ENCODE measurements around the gene PDGFD. TPM values are rescaled to one million over a fixed set of nuclear protein-coding genes. Genes with fewer than 3 reads are reported as not detected.

The PDGFD gene
- total RNA-seq, 1 donor from 2014 or later: 2.2 TPM

- H3K9me3 Mint-ChIP-seq (ENCODE audit: unreplicated experiment): no peaks in the 10 kb centered on the region
- H3K27me3 Mint-ChIP-seq (ENCODE audit: unreplicated experiment): peaks cover 3% of the 10 kb centered on the region
- H3K27ac Mint-ChIP-seq (ENCODE audit: unreplicated experiment): no peak overlapping the region
- H3K4me3 Mint-ChIP-seq (ENCODE audit: unreplicated experiment): no peak overlapping the region
- no peak for TF ChIP-seq CTCF (IDR thresholded peaks at IDR 0.05)
- no peaks in the 10 kb centered on the region for H3K4me1 Mint-ChIP-seq (ENCODE audit: unreplicated experiment)
- DNase-seq (ENCODE audit: extremely low spot score, unreplicated experiment): no peak
- H3K36me3 Mint-ChIP-seq (ENCODE audit: unreplicated experiment): no peaks in the 10 kb centered on the region
Observed at GRCh38 chr11:104086621-104087020, 77.3 kb downstream of the PDGFD start.

GRCh38 chr11:104078995-104079394 is 85.0 kb downstream of the PDGFD start:
- no peak overlapping the region for H3K4me3 Mint-ChIP-seq (ENCODE audit: unreplicated experiment)
- H3K27me3 Mint-ChIP-seq (ENCODE audit: unreplicated experiment): peaks cover 5% of the 10 kb centered on the region
- DNase-seq (ENCODE audit: extremely low spot score, unreplicated experiment): no peak
- H3K36me3 Mint-ChIP-seq (ENCODE audit: unreplicated experiment): no peaks in the 10 kb centered on the region
- H3K9me3 Mint-ChIP-seq (ENCODE audit: unreplicated experiment): no peaks in the 10 kb centered on the region
- no peaks in the 10 kb centered on the region for H3K4me1 Mint-ChIP-seq (ENCODE audit: unreplicated experiment)
- no peak overlapping the region for H3K27ac Mint-ChIP-seq (ENCODE audit: unreplicated experiment)
- no peak for TF ChIP-seq CTCF (IDR thresholded peaks at IDR 0.05)

- H3K36me3 Mint-ChIP-seq (ENCODE audit: unreplicated experiment): no peaks in the 10 kb centered on the region
- H3K4me3 Mint-ChIP-seq (ENCODE audit: unreplicated experiment): no peak overlapping the region
- no peak for DNase-seq (ENCODE audit: extremely low spot score, unreplicated experiment)
- H3K9me3 Mint-ChIP-seq (ENCODE audit: unreplicated experiment): no peaks in the 10 kb centered on the region
- H3K4me1 Mint-ChIP-seq (ENCODE audit: unreplicated experiment): no peaks in the 10 kb centered on the region
- TF ChIP-seq CTCF (IDR thresholded peaks at IDR 0.05): no peak
- H3K27me3 Mint-ChIP-seq (ENCODE audit: unreplicated experiment): peaks cover 5% of the 10 kb centered on the region
- no peak overlapping the region for H3K27ac Mint-ChIP-seq (ENCODE audit: unreplicated experiment)
Observed at GRCh38 chr11:104078245-104078644, 85.7 kb downstream of the PDGFD start.

GRCh38 chr11:104076455-104076854 is 87.5 kb downstream of the PDGFD start:
- Mint-ChIP-seq H3K9me3 (ENCODE audit: unreplicated experiment) (no peaks in the 10 kb centered on the region), H3K4me3 (ENCODE audit: unreplicated experiment) (no peak overlapping the region), H3K36me3 (ENCODE audit: unreplicated experiment) (no peaks in the 10 kb centered on the region), H3K27ac (ENCODE audit: unreplicated experiment) (no peak overlapping the region), H3K4me1 (ENCODE audit: unreplicated experiment) (no peaks in the 10 kb centered on the region), H3K27me3 (ENCODE audit: unreplicated experiment) (peaks cover 5% of the 10 kb centered on the region)
- TF ChIP-seq CTCF (IDR thresholded peaks at IDR 0.05): no peak
- DNase-seq (ENCODE audit: extremely low spot score, unreplicated experiment): no peak

- no peak for DNase-seq (ENCODE audit: extremely low spot score, unreplicated experiment)
- Mint-ChIP-seq H3K4me3 (ENCODE audit: unreplicated experiment) (no peak overlapping the region), H3K36me3 (ENCODE audit: unreplicated experiment) (no peaks in the 10 kb centered on the region), H3K27me3 (ENCODE audit: unreplicated experiment) (peaks cover 5% of the 10 kb centered on the region), H3K27ac (ENCODE audit: unreplicated experiment) (no peak overlapping the region), H3K4me1 (ENCODE audit: unreplicated experiment) (no peaks in the 10 kb centered on the region), H3K9me3 (ENCODE audit: unreplicated experiment) (no peaks in the 10 kb centered on the region)
- TF ChIP-seq CTCF (IDR thresholded peaks at IDR 0.05): no peak
Observed at GRCh38 chr11:104075706-104076105, 88.2 kb downstream of the PDGFD start.

Data from osteocyte (in vitro differentiated cells).